GM21367 (cell line): ENCODE results near the gene BFSP1.

Source experiments
- ATAC-seq: cut with Tn5 transposase; IDR thresholded peaks from one replicate; pipeline ENCODE4 v1.9.1; 2021; ENCODE audit not compliant: unreplicated experiment

Gene BFSP1

DNA sequence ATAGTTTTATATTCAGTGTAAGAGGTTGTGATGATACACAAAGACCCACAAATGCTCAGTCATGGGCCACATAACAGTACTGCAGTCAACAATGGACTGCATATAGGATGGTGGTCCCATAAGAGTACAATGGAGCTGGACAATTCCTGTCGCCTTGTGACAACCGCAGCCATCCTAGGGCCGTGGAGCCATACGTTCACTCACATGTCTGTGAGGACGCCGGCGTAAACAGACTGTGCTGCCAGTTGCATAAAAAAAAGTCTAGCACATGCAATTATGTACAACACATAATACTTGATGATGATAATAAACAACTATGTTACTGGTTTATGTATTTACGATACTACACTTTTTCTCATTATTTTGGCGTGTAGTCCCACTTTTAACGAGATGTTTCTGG lies 30.9 kb downstream of the BFSP1 start:
- no peak for ATAC-seq

DNA sequence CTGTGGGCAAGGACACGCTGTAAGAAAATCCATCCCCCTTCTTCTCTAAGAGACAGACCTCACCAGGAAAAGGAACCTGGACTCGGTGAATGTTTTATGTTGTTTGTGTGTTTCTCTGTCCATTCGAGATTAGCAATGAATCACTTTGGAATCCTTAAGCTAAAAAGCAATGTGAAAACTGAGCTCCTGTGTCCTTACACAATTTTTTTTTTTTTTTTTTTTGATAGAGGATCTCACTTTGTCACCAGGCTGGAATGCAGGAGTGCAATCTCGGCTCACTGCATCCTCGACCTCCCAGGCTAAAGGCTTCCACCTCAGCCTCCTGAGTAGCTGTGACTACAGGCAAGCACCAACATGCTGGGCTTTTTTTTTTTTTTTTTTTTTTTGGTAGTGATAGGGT lies 32.1 kb downstream of the BFSP1 start:
- no peak for ATAC-seq

DNA sequence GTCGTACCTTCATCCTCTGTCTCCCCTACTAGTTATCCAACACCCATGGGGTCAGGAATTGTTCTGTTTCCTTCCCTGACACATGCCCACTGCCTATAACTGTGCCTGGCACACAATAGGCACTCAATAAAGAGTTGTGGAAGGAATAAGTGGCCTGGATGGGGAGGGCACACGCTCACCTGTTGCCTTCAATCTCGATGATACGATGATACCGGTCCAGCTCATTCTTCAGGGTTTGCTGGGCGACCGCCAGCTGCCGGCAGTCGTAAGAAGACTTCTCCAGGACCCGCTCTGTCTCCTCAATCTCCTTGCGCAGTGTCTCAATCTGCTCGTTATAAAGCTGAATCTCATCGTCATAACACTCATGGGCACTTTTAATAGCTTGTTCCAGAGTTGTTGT lies 32.5 kb downstream of the BFSP1 start:
- no peak for ATAC-seq

DNA sequence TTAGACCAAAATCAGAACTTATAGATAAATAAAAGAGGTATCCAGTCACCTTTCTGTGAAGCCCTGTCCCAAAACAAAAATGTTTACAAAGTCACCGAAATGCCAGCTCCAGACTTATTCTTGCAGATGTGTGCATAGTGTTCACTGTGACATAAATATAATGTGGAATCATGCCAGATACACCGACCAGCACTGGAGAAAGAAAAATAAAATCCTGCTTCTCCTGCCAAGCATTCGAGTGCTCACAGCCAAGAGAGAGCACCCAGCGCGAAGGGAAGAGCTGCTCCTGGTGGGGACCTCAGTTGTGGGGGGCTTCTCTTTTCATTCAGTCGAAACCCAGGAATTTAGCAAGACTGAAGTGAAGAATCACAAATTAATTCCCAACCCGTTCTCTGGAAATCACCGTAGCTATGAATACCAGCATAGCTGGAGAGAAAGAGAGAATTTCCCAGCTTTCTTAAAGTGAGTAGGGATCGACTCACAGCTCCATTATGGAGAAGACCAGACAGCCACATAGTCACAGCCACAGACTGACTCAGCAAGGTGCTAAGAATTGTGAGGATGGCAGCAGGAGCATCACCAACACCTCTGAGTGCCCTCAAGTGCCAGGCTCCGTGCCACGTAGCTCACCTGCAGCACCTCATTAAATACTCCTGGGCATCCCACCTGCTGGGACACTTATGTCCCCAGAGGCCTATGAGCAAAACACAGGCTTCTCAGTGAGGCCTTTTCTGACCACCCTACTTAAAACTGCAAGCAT lies 33.2 kb downstream of the BFSP1 start:
- no peak for ATAC-seq

DNA sequence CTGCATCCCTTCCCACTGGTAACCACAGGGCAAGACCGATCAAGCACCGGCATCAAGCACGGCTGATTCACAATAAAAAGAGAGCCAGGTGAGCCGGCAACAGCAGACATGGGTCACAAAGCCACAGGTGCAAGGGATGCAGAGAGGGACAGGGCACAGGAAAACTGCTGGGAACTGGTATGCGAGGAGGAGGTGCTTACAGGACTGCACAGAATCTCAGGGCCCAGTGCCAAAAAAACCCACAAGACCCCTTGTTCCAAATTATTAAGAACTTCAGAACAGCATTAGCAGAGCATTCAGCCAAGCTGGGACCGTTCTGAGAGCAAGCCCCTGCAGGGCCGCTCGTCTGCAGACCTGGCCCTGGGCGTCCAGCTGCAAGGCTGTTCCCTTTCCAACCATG lies 35.4 kb downstream of the BFSP1 start:
- no peak for ATAC-seq

DNA sequence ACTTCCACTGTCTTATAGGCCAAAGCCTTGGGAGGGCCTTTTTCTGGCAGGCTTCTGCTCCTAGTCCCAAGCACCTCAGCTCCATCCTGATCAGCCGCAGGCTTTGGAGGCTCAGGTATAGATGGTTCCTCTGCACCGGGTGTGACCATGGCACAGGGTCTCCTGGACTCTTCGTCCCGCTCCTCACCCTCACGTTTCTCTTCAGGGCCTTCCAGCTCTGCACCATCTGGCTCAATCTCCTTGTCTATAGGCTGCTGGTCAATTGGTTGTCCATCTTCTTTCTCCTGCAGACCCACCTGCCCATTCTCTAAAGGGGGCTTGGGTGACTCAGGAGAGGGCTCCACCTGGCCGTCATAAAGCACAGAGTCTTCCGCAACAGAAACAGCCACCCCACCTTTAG lies 37.0 kb downstream of the BFSP1 start:
- ATAC-seq, result no peak

DNA sequence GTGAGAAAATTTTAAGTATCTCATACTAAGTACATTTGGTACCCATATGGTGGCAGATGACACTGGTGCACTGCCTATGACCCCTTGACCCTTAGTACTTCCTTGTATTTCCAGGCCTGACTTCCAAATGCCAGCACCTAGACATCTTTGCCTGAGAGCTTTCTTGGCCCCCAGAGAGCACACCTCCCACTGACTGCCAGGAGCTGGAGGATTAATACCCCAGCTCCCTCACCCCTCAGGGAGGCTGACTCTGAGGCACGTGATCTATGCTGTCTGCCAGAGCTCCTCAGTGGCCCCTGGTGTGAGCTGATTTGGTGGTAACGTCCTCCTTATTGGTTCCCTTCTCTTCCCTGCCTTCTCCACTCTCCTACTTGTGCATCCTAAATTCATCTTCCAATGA lies 38.0 kb downstream of the BFSP1 start:
- ATAC-seq, result no peak

DNA sequence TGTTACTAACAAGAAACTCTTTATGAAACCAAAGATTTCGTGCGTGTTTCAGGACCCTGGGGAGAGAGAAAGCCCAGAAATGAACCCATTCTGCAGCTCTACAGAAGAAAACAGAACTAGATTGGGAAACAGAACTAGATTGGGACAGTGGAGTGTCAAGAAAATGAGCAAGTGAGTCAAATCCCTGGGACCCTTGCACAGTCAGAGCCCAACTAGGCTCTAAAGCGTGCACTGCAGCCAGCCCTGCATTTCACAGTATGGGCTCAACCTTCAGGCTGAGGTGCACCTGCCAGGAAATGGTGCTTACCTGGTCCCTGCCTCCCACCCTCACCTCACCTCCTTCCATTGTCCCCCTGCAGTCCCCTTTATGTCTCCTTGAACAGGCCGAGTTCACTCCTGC lies 39.7 kb downstream of the BFSP1 start:
- ATAC-seq, result no peak

DNA sequence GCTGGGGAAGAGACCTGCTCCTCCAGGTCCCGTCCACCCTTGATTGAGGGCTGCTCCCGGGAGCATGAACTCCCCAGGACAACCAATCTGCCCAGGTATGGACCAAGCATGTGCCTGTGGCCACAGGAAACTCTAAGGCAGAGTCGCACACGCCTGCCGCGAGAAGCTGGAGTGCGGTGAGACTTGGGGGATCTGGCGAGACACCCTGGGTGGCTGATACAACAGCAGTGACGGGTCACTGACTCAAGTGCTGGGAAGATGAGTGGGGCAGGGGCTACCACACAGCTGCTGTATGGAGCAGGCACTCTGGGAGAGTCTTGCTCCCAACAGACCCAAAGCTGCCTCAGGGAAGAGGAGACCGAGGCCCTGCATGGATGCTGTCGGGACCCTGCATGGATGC lies 40.1 kb downstream of the BFSP1 start:
- no peak for ATAC-seq

DNA sequence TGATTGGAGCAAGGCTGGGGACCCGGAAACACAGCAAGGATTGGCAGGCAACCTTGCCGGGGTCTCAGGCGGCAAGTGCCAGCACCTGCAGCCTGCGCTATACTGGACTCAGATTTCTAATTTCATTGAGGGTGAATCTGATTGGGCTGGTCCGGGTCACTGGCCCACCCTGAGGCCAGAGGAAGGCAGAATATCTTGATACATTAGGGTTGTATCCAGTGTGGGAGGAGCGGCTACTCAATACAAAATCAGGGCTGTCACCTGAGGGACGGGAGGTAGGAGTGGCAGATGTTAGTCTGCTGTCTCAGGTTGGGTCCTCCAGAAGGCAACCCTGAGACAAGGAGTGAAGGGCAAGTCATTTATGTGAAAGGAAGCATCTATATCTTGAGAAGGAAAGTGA lies 40.7 kb downstream of the BFSP1 start:
- ATAC-seq, result no peak

DNA sequence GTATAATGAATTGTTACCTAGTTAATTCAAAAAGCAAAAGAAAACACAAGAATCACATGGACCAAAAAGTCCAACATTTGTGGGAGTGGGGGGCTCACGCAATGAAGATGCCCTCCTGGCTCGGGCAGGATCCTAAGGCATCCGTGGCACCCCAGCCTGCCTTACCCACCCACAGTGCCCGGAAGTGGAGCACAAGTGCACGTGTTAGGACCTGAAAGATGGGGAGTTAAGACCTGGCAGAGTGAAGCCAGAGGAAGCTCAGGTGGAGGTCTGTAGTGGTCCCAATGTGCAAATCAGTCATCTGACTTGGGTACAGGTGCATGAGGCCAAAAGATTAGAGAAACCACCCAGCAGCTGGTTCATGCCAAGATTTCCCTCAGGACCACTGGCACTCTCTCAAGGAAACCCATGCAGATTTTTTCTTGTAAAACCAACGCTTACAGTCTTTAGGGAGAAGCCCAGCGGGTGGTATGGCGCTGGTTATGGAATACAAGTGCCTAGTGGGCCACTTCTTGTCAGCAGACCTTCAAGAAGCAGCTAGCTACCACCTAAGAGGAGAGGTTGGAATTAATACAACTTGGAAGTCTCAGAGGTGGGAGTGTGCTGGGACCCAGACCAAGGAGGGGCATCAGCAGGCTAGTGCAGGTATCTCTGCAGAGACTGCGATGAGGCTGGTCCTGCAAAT lies 42.1 kb downstream of the BFSP1 start:
- ATAC-seq, result no peak

DNA sequence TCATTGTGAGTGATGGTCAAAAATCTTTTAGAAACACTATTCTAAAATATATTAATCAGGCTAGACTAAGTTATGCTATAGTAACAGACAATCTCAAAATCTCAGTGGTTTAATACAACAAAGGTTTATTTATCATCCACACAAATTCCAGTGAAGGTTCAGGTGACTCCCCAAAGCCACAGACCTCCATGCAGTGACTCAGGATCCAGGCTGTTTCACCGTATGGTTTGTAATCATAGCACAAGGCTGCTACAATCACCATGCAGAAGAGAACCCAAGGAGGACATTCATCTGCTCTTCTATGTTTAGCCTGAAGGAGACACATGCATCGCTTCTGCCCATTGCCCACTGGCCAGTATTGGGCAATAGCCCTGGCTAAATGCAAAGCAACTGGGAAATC lies 46.2 kb downstream of the BFSP1 start:
- ATAC-seq, result no peak

DNA sequence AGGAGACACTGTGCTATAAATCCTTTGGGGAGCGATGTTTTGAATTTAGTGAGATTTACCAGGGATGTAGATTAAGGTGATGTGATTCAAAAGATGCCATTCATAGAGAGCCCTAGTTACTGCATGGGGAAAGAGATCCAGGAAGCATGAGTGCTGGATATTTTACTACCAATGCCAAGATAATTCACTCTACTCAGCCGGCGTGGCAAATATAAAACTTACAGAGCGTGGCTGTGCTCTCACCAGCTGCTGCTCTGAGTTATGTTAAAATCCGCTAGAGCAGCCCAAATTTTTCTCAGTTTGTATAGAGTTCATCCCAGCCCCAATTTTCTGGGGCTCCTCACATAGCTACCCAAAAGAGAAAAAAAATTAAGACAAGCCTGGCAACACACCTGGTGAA lies 48.6 kb downstream of the BFSP1 start:
- ATAC-seq, result no peak

DNA sequence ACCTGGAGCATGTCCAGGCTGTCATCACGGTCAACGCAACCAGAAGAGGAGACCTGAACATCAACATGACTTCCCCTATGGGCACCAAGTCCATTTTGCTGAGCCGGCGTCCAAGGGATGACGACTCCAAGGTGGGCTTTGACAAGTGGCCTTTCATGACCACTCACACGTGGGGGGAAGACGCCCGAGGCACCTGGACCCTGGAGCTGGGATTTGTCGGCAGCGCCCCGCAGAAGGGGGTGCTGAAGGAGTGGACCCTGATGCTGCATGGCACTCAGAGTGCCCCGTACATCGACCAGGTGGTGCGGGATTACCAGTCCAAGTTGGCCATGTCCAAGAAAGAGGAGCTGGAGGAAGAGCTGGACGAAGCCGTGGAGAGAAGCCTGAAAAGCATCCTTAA lies 49.5 kb downstream of the BFSP1 start:
- ATAC-seq, result no peak

DNA sequence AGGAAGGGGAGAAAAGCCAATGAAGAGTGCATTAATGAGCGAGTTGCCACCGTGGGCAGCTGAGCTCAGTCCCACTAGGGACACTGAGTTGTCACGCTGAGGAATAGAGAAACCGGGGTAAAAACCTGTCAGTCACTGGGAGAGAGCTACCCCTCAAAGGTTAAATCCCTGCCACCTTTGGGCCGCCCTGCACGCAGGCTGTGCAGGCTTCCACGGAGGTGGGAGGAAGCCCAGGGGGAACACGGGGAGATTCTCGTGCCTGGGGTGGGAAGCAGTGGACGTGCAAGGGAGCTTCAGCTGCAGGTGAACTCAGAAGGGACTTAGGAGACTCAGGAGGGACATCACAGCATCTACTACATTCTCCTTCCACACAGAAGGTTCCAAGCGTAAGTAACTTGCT lies 50.5 kb downstream of the BFSP1 start:
- no peak for ATAC-seq

DNA sequence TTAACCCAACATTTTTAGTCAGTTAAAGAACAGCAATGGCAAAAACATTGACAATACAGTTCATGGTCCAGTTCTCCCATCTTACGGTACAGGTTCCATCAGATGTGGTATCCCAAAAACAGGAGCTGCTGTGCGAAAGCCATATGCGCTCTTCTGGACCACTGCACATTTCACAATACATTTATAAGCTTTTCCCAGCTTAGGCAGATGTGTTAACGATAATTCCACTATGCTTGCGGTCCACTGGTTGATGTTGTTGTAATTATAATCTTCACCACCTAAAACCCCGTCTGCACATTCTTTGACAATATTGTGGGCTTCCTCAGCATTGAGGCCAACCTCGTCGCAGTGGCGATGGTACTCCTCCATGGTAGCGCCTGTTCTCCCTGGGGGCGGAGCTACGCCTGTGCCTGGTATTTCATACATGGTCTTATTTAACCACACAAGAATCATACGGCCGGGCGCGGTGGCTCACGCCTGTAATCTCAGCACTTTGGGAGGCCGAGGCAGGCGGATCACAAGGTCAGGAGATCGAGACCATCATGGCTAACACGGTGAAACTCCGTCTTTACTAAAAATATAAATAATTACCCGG lies 52.0 kb downstream of the BFSP1 start:
- no peak for ATAC-seq

DNA sequence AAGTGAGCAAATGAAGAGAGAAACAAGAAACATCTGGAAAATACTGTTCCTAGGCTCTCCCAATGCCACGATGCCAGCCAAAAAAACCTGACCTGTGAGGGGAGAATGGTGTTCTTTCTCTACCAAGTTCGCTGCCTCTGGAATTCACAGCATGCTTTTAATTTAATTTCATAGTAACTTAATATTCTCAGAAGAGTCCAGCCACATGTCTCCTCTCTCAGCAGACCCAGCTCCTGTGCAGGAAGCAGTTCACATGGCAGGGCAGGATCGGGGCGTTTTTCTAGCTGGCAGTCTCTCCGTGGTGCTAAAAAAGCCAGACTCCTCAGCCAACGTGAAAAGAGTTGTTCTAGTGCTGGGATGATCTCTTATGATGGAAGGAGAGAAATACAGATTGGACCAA lies 57.5 kb downstream of the BFSP1 start:
- ATAC-seq, result no peak

DNA sequence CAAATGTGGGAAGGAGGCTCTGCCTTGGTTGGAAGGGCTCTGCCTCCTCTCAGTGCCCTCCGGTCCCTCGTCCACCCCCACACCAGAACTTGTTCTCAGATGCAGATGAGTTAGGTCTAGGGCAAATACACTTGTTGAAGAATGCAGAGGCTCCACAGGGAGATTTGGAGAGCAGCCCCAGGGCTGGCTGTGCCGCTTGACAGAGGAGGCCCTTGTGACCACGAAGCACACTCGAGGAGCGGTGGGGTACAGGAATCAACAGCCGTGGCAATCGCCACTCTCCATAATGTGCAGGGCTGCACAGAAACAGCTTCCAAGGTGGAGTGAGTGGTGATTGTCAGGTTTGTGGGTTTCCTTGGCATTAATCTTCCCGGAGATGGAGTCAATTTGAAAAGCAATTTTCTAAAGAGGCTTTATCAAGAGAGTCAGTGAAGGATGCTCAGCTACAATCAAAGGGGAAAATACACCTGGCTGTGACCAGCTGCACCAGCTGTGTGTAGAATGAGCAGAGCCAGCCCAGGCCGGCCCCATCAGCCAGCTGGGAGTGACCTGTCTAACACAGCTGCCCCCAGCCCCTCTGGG lies 59.5 kb downstream of the BFSP1 start:
- no peak for ATAC-seq

DNA sequence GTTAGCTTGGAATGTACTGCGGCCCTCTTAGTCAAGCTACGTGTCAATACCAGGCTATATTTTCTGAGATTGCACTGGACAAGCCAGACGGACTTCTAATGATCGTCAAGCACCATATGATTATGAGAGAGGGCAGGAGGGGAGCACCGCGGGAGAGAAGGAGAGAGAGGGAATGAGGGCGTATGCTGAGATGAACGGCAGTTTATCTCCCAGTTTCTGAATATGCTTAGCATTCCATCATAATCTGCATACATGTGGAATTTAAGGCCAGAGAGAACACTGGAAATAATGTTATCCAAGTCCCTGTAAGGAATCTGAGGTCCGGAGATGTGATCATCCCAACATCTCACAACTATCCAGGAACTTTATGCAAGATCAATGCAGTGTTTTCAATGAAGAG lies 60.2 kb downstream of the BFSP1 start:
- no peak for ATAC-seq

DNA sequence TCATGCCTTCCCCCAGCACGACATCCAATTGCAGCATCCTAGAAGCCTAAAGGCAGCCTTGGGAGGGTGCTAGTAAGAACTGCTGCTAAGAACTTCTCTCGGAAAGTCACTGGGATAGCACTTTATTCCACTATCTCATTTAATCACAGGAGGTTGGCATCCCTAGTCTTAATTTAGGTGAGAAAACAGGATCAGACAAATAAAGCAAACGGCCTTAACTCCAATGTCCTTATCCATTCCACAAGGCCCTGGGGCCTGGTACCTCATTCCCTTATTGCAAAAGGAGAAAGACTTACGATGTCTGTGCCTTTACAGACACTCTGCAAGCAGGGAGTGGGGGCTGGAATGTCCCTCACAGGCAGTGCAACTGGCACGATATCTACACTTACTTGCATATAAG lies 60.7 kb downstream of the BFSP1 start:
- no peak for ATAC-seq

DNA sequence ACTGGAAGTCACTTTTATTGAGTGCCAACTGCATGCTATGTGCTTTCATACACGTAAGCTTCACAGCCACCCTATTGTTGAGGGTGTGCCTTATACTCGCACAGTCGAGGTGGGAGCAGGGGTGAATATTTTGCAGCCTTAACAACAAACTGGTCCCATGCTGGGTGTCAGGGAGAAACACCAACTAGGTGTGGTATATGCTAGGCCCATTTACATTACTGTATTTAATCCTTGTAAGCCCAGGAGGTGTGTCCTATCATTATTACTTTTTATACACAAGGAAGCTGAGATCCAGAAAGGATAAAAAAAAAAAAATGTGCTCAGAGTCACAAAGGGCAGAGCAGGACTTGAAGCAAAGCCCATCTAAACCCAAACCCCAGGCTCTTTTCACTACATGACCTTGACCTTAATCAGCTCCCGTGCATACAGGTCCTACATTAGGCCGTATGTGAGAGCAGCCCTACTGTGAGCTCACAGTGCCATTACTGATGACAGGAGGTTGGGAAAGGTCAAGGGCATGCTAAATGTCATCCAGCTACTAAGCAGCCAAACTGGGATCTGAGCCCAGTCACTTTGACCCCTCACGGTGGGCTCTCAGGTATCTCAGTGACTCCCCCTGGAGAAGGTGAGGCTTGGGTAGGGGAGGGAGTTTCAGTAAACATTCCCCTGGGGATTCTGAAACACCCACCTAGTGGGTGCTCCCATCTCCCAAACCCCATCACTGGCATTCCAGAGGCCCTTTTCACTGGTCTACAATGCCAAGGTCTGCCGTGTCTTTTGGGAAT lies 61.7 kb downstream of the BFSP1 start:
- no peak for ATAC-seq
